H9 (cell line): ENCODE measurements around the gene CLDN10. TPM values are rescaled to one million over a fixed set of nuclear protein-coding genes. Genes with fewer than 3 reads are reported as not detected.

ENCODE experiments used
- DNase-seq: peaks from one replicate; pipeline ENCODE4 v3.0.0-alpha.2; 2017
- H2AFZ ChIP-seq: one replicate; pipeline ENCODE4 v1.6.1; 2013; ENCODE audit warnings: mild to moderate bottlenecking, low read length, control low read depth, moderate library complexity
- H2AK5ac ChIP-seq: 2 replicates; pipeline ENCODE4 v1.6.1; 2013; ENCODE audit warnings: low read length, control low read depth, mixed read lengths; ENCODE audit not compliant: insufficient read length
- H2BK120ac ChIP-seq: one replicate; pipeline ENCODE4 v1.6.1; 2013; ENCODE audit warnings: low read depth, mild to moderate bottlenecking, low read length, control low read depth, inconsistent platforms; ENCODE audit not compliant: poor library complexity, severe bottlenecking
- H2BK12ac ChIP-seq: 2 replicates; pipeline ENCODE4 v1.6.1; 2013; ENCODE audit warnings: low read length, control low read depth, mixed read lengths, low read depth; ENCODE audit not compliant: insufficient read length
- H2BK15ac ChIP-seq: 2 replicates; pipeline ENCODE4 v1.6.1; 2013; ENCODE audit warnings: low read depth, low read length, control low read depth
- H2BK20ac ChIP-seq: one replicate; pipeline ENCODE4 v1.6.1; 2013; ENCODE audit warnings: low read depth, mild to moderate bottlenecking, low read length, control low read depth, inconsistent platforms; ENCODE audit not compliant: poor library complexity, severe bottlenecking
- H2BK5ac ChIP-seq: 2 replicates; pipeline ENCODE4 v1.6.1; 2013; ENCODE audit warnings: low read length, control low read depth, mixed read lengths; ENCODE audit not compliant: insufficient read length
- H3K14ac ChIP-seq: 2 replicates; pipeline ENCODE4 v1.6.1; 2013; ENCODE audit warnings: low read length, control low read depth; ENCODE audit not compliant: insufficient read depth
- H3K18ac ChIP-seq: 2 replicates; pipeline ENCODE4 v1.6.1; 2013; ENCODE audit warnings: low read depth, mild to moderate bottlenecking, mixed read lengths, low read length, control low read depth; ENCODE audit not compliant: insufficient read length
- H3K23ac ChIP-seq: 2 replicates; pipeline ENCODE4 v1.6.1; 2013; ENCODE audit warnings: low read length, control low read depth, mixed read lengths, low read depth; ENCODE audit not compliant: insufficient read length
- H3K23me2 ChIP-seq: 2 replicates; pipeline ENCODE4 v1.6.1; 2013; ENCODE audit warnings: low read depth, mild to moderate bottlenecking, mixed read lengths, low read length, control low read depth; ENCODE audit not compliant: insufficient read length, poor library complexity, severe bottlenecking
- H3K27ac ChIP-seq: 2 replicates; pipeline ENCODE4 v1.5.1; 2013; ENCODE audit warnings: low read length, control low read depth, mixed read lengths, low read depth; ENCODE audit not compliant: insufficient read length
- H3K27me3 ChIP-seq: 2 replicates; pipeline ENCODE4 v1.6.1; 2013; ENCODE audit warnings: low read length, control low read depth, inconsistent platforms; ENCODE audit not compliant: insufficient read depth
- H3K4ac ChIP-seq: 2 replicates; pipeline ENCODE4 v1.6.1; 2013; ENCODE audit warnings: low read depth, mild to moderate bottlenecking, control low read depth, inconsistent platforms, low read length, moderate library complexity
- H3K4me1 ChIP-seq: 2 replicates; pipeline ENCODE4 v1.6.1; 2013; ENCODE audit warnings: low read length, control low read depth, inconsistent platforms; ENCODE audit not compliant: insufficient read depth
- H3K4me2 ChIP-seq: 2 replicates; pipeline ENCODE4 v1.6.1; 2013; ENCODE audit warnings: low read length, control low read depth, mixed read lengths; ENCODE audit not compliant: insufficient read length, insufficient read depth
- H3K56ac ChIP-seq: 2 replicates; pipeline ENCODE4 v1.6.1; 2013; ENCODE audit warnings: low read depth, mild to moderate bottlenecking, mixed read lengths, low read length, control low read depth; ENCODE audit not compliant: insufficient read length
- H3K79me1 ChIP-seq: 2 replicates; pipeline ENCODE4 v1.6.1; 2013; ENCODE audit warnings: low read depth, mild to moderate bottlenecking, moderate library complexity, low read length, control low read depth, inconsistent platforms; ENCODE audit not compliant: insufficient read depth, poor library complexity, severe bottlenecking
- H3K79me2 ChIP-seq: 2 replicates; pipeline ENCODE4 v1.6.1; 2013; ENCODE audit warnings: low read length, control low read depth, inconsistent platforms; ENCODE audit not compliant: insufficient read depth
- H3K9ac ChIP-seq: 2 replicates; pipeline ENCODE4 v1.6.1; 2013; ENCODE audit warnings: low read length, control low read depth, mixed read lengths; ENCODE audit not compliant: insufficient read length; ENCODE audit errors: extremely low read depth
- H3K9me3 ChIP-seq: one replicate; pipeline ENCODE4 v1.6.1; 2013; ENCODE audit warnings: low read depth, low read length, inconsistent platforms; ENCODE audit not compliant: control insufficient read depth
- H3T11ph ChIP-seq: one replicate; pipeline ENCODE4 v1.6.1; 2013; ENCODE audit warnings: mild to moderate bottlenecking, low read length, control low read depth, inconsistent platforms
- H4K20me1 ChIP-seq: one replicate; pipeline ENCODE4 v1.6.1; 2013; ENCODE audit not compliant: control insufficient read depth, insufficient read length, insufficient read depth
- H4K5ac ChIP-seq: 2 replicates; pipeline ENCODE4 v1.6.1; 2013; ENCODE audit warnings: low read depth, mild to moderate bottlenecking, mixed read lengths, low read length, control low read depth; ENCODE audit not compliant: insufficient read length
- H4K8ac ChIP-seq: replicated peaks from 2 replicates; pipeline ENCODE4 v1.6.1; 2013; ENCODE audit warnings: low read length, control low read depth, mixed read lengths, low read depth; ENCODE audit not compliant: insufficient read length
- H4K91ac ChIP-seq: 2 replicates; pipeline ENCODE4 v1.6.1; 2013; ENCODE audit warnings: low read depth, mild to moderate bottlenecking, moderate library complexity, mixed read lengths, low read length, control low read depth; ENCODE audit not compliant: insufficient read length
- H3K27ac Mint-ChIP-seq, 3 experiments: 2 replicates in 2 of 3; 3 replicates in 1 of 3; pipeline ENCODE4 v1.8.0; 2020 to 2021; ENCODE audit warnings: mixed read lengths in 3 of 3, mild to moderate bottlenecking in 1 of 3, moderate library complexity in 1 of 3
- H3K27me3 Mint-ChIP-seq: 2 replicates; pipeline ENCODE4 v1.8.0; 2021; ENCODE audit warnings: low read depth, mild to moderate bottlenecking, moderate library complexity, mixed read lengths
- H3K36me3 Mint-ChIP-seq, 3 experiments: 2 replicates in 2 of 3; 3 replicates in 1 of 3; pipeline ENCODE4 v1.8.0; 2020 to 2021; ENCODE audit warnings: low read depth in 3 of 3, mixed read lengths in 3 of 3; ENCODE audit not compliant: insufficient read depth in 1 of 3
- H3K4me1 Mint-ChIP-seq, 2 experiments: 2 replicates each; pipeline ENCODE4 v1.8.0; 2020; ENCODE audit warnings: mixed read lengths in 2 of 2
- H3K4me3 Mint-ChIP-seq, 2 experiments: 2 replicates in 1 of 2; 3 replicates in 1 of 2; pipeline ENCODE4 v1.8.0; 2020 to 2021; ENCODE audit warnings: mild to moderate bottlenecking in 2 of 2, mixed read lengths in 2 of 2, moderate library complexity in 1 of 2
- H3K9me3 Mint-ChIP-seq, 2 experiments: 2 replicates in 1 of 2; 3 replicates in 1 of 2; pipeline ENCODE4 v1.8.0; 2020; ENCODE audit warnings: mild to moderate bottlenecking in 2 of 2, mixed read lengths in 2 of 2, moderate library complexity in 1 of 2
- CTCF ChIP-seq: fragments of 200-600 bp; sonication (generic); conservative IDR thresholded peaks from 3 replicates; pipeline ENCODE4 v1.8.0; 2021; ENCODE audit warnings: antibody characterized with exemption, mild to moderate bottlenecking
- WGBS: extraction: QIAGEN DNeasy Blood & Tissue Kit; methylation state at CpG from one replicate; pipeline ENCODE4 v1.1.7; 2013; ENCODE audit warnings: missing lambda C conversion rate, low lambda C conversion rate, mixed read lengths; ENCODE audit not compliant: insufficient read length; ENCODE audit errors: extremely low coverage; 5-methylcytosine and 5-hydroxymethylcytosine counted together
- total RNA-seq: library from RNA; stranded (reverse); gene quantifications from 2 replicates; pipeline ENCODE4 v1.2.1, GENCODE V29; 2021

Gene CLDN10
- total RNA-seq, 1 experiment from 2014 or later: 20.7 TPM

DNA sequence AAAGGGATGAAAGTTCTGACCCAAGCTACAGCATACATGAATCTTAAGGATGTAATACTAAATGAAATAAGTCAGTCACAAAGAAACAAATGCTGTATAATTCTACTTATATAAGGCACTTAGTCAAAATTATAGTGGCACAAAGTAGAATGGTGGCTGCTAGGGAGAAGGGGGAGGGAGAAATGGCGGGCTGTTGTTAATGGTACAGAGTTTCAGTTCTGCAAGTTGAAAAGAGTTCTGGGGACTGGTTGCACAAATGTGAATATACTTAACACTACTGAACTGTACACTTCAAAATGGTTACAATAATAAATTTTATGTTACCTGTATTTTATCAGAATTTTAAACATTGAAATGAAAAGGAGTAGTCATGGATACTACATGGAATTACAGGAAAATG lies 48.9 kb upstream of the CLDN10 start:
- H4K20me1 ChIP-seq: no peaks in the 10 kb centered on the region
- no peak overlapping the region for H3K18ac ChIP-seq
- H2BK12ac ChIP-seq: no peak overlapping the region
- no peak overlapping the region for H2BK15ac ChIP-seq
- no peaks in the 10 kb centered on the region for H3K79me2 ChIP-seq
- no peak overlapping the region for H4K8ac ChIP-seq
- no peak overlapping the region for H2BK120ac ChIP-seq
- no peaks in the 10 kb centered on the region for H3K9me3 ChIP-seq
- no peak overlapping the region for H2BK5ac ChIP-seq
- no peak overlapping the region for H2AFZ ChIP-seq
- no CpG with 5 or more reads among the region's 1 CpG for WGBS
- no peak overlapping the region for H2BK20ac ChIP-seq
- no peak overlapping the region for H4K5ac ChIP-seq
- H3K14ac ChIP-seq: no peak overlapping the region
- DNase-seq: no peak
- Mint-ChIP-seq H3K4me3 (no peak overlapping the region), H3K27me3 (peaks cover 3% of the 10 kb centered on the region; the same call in 1 of the 2 replicates), H3K36me3 (peaks cover 0 to 15% (median 3%) of the 10 kb centered on the region in 3 experiments; a peak in 3 of 7 replicates), H3K4me1 (peaks cover 18 to 24% of the 10 kb centered on the region in 2 experiments), H3K9me3 (peaks cover 11 to 15% of the 10 kb centered on the region in 2 experiments), H3K27ac (no peak overlapping the region)
- H3T11ph ChIP-seq: no peak overlapping the region
- no peaks in the 10 kb centered on the region for H3K27me3 ChIP-seq
- H3K4ac ChIP-seq: no peak overlapping the region
- no peak for TF ChIP-seq CTCF
- peaks cover 2% of the 10 kb centered on the region; the same call in 1 of the 2 replicates for H3K4me1 ChIP-seq
- H3K23me2 ChIP-seq: no peaks in the 10 kb centered on the region
- no peak overlapping the region for H3K27ac ChIP-seq
- no peak overlapping the region for H4K91ac ChIP-seq
- no peaks in the 10 kb centered on the region for H3K79me1 ChIP-seq
- H3K23ac ChIP-seq: no peak overlapping the region
- H2AK5ac ChIP-seq: no peak overlapping the region
- H3K9ac ChIP-seq: no peak overlapping the region
- no peak overlapping the region for H3K4me2 ChIP-seq
- no peak overlapping the region for H3K56ac ChIP-seq
